GM18873 (cell line): ENCODE measurements around the gene MRPL10.

Experiments
- ATAC-seq: cut with Tn5 transposase; IDR thresholded peaks from one replicate; pipeline ENCODE4 v1.9.1; 2021; ENCODE audit warnings: mild to moderate bottlenecking, moderate library complexity, moderate number of reproducible peaks; ENCODE audit not compliant: unreplicated experiment, low FRiP score

MRPL10 gene

GRCh38 chr17:47841488-47842291 is 10.3 kb upstream of the MRPL10 start:
- ATAC-seq = no peak

DNA sequence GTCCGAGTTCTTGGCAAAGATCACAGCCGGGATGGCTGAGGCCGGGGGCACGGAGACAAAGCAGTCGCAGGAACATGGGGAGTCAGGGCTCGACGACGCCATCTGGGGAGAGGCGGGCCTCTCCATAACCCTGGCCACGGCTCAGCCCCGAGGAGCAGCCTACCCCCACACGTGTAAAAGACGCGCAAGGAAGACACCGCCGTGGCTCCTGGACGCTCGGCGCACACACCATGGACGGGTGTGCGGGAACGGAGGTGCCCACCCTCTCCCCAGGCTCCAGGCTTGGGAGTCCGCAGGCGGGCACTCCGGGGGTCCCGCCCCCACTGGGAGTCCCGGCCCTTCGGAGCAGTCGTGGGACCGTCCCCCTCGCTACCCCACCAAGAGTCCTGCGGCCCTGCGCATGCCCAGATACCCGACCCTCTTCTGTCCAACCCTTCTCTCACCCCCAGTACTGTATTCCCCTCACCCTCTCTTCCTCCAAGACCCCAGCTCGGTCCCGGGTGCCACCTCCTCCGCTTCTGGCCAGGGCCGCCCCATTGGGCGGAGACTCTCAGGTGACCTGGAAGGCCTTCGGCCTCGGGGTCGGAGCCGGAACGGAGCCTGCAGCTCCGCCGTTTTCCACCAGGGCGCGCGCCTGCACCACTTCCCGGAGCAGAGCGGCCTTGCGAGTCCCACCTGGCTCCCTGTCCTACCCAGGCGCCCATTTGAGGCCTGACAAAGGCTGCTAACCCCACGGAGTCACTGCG is 9.6 kb upstream of the MRPL10 start, which contains the start of gene SCRN2:
TSS of gene SCRN2 (minus strand) at position 532 of the 746 bp plus-strand sequence. CDS start at position 102, 430 bp downstream.
- ATAC-seq = no peak

DNA sequence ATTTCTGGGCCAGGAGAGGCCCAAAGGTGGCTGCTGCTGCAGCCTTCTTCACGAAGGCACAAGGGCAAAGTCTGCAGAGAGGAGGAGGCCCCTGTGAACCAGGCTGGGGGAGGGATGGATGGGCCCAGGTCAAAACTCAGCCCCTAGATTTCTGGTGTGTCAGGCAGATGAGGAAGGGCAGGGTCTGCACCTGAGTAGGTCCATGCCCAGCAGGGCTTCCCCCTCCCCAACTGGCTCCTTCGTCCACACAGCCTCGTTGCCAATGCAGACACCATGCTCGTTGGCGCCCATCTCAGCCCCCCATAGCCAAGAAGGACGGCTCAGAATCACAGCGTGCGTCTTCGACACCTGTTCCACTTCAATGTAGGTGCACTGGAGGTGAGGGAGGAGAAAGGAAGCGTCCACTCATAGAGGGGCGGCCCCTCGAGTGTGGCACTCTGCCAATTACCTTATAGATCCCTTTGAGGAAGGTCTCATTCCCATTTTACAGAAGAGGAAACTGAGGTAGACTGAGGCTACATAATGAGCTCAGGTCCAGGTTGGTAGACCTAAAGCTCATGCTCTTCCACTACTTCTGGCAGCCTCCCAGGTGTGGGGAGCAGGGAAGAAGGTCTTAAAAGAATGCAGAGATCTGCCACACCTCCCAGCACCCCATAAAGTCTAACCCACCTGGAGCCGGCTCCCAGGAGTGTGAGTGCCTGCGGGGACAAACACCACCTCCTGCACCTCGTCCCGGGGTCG is 8.8 kb upstream of the MRPL10 start:
- ATAC-seq = no peak

DNA sequence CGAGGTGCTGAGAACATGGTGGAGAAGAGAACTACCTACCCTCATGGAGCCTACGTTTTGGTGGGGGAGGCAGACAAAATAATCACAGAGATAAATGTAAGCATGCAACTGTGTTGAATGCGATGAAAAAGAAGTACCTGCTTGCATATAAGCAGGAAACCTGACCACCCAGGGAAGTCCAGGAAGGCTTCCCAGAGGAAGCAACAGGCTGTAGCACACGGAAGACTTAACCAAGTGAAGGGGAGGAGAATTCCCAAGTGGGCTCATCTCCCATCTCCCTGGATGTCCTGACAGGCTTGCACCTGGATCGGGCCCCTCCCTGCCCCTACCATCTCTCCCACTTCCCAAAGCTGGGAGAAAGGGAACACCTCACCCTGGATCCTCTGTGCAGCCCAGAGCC is 7.7 kb upstream of the MRPL10 start:
- ATAC-seq = no peak

DNA sequence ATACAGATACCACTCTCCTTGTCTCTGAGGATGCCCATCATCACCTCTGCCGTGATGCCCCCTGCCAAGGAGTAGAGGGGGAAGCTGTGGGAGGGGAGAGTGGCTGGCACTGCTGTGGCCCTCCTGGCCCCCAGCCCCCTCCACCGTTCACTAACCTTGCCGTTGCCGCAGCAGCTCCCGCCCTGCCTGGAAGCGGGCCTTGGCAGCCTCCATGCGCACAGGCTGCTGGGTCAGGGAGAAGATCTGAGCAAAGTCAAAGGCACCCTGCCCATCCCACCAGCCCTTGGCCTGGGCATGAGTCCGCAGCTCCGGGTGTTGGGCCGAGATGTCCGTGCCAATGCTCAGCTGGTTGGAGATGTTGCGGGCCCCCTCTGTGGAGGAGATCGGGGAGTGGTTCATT is 7.3 kb upstream of the MRPL10 start:
- no peak for ATAC-seq

DNA sequence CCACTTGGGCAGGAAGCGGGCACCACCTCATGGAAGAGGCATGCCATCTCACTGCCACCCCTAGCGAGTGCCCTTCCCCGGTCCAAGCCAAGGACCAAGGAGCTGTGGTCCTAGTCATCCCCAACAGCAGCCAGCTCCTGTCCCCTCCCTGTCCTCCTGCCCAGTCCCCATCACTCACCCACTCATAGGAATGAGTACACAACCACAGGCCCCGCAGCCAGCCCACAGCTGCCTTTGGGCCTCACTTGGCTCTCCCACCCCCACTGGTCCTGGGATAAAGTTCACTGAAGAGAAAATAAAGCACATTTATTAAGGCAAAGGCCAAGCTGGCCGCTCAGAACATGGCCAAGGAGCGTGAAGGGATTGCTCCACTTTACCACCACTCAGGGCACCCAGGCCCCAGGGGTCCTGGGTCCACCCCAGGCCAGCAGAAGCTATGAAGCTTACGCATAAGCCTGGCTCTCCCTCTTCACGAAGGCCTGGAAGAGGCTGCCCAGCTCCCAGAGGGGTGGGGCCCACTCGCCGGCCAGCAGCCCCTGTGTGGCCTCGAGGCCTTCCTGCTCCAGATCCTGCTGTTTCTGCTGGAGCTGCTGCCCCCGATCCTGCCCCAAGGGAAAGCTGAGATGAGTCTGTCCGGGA is 6.2 kb upstream of the MRPL10 start:
- no peak for ATAC-seq

GRCh38 chr17:47836601-47837000 is 5.3 kb upstream of the MRPL10 start:
- no peak for ATAC-seq

DNA sequence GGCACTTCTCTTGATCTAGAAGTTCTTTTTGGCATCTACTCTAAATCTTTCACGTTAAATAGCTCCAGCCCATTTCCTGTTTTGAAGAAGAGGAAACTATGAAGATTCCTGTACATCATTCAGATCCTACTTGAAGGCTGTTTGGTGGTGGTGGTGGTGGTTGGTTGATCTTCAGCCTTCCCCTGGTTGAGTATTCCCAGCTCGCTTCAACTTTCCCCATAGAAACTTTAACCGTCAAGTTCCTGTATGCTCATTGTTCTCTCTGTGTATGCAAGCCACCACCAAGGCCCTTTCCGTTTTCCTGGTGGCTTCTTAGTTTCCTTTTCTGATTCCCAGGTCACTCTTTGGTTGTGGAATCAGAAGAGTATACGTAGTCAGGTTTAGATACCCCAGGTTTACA is 3.4 kb upstream of the MRPL10 start:
- ATAC-seq = no peak

- ATAC-seq = peak; percentile 6
Measured at GRCh38 chr17:47831934-47832327, 590 bp upstream of the MRPL10 start.

GRCh38 chr17:47830396-47831002 is 842 bp downstream of the MRPL10 start:
- no peak for ATAC-seq

- ATAC-seq = no peak
Measured at GRCh38 chr17:47829870-47830269, 1.5 kb downstream of the MRPL10 start.

- ATAC-seq = no peak
Measured at GRCh38 chr17:47823519-47823918, 7.8 kb downstream of the MRPL10 start.

DNA sequence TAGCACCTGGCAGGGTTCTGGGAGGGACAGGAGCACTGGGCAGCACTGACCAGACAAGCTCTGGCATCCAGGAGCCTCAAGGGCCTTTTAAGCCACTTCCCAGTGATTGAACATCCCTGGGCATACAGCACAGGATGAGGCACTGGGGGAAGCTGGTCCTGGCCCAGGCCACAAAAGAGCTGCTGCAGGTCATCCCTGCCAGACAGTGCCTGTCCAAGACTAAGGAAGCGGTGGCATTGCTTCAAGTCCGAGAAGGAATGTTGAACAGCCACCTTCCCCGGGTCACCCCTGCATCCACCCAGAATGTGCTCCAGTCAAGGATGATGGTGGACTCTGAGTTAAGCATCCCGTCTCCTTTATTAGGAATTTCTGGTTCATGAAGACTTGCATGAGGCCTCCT is 8.6 kb downstream of the MRPL10 start:
- ATAC-seq = no peak

GRCh38 chr17:47821424-47822391 is 9.6 kb downstream of the MRPL10 start, which contains the start of gene OSBPL7:
OSBPL7 (minus strand) TSS chr17:47821794; CDS start chr17:47820278, 1,516 bp downstream.
- no peak for ATAC-seq

GRCh38 chr17:47821031-47821423 is 10.3 kb downstream of the MRPL10 start:
- ATAC-seq = no peak

- no peak for ATAC-seq
Measured at GRCh38 chr17:47820033-47820789, 11.1 kb downstream of the MRPL10 start.

- ATAC-seq = no peak
Measured at GRCh38 chr17:47819475-47819874, 11.9 kb downstream of the MRPL10 start.

GRCh38 chr17:47818002-47818695 is 13.2 kb downstream of the MRPL10 start:
- no peak for ATAC-seq
